ENCODE measurements around the gene CCDC157. TPM values are rescaled to one million over a fixed set of nuclear protein-coding genes. Genes with fewer than 3 reads are reported as not detected.

The CCDC157 gene
- total and polyA plus RNA-seq, 9 of the 15 experiments (the other 6 are each of a cell fraction or from before 2014, with no cell fraction given), result 0.04 to 1.3 (median 0.68) TPM

GRCh38 chr22:30312053-30312452, 44.8 kb upstream of the CCDC157 start (continued):
- no peak for TF ChIP-seq CHAMP1 (IDR thresholded peaks at IDR 0.05)
- TF ChIP-seq, protein P1, sequence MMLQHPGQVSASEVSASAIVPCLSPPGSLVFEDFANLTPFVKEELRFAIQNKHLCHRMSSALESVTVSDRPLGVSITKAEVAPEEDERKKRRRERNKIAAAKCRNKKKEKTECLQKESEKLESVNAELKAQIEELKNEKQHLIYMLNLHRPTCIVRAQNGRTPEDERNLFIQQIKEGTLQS (IDR thresholded peaks at IDR 0.05), result peak; percentile 35; the same call in 1 of the 2 replicates
- TF ChIP-seq, protein P1 (CRISPR knock-in tag; conservative IDR thresholded peaks at IDR 0.05), result no peak

DNA sequence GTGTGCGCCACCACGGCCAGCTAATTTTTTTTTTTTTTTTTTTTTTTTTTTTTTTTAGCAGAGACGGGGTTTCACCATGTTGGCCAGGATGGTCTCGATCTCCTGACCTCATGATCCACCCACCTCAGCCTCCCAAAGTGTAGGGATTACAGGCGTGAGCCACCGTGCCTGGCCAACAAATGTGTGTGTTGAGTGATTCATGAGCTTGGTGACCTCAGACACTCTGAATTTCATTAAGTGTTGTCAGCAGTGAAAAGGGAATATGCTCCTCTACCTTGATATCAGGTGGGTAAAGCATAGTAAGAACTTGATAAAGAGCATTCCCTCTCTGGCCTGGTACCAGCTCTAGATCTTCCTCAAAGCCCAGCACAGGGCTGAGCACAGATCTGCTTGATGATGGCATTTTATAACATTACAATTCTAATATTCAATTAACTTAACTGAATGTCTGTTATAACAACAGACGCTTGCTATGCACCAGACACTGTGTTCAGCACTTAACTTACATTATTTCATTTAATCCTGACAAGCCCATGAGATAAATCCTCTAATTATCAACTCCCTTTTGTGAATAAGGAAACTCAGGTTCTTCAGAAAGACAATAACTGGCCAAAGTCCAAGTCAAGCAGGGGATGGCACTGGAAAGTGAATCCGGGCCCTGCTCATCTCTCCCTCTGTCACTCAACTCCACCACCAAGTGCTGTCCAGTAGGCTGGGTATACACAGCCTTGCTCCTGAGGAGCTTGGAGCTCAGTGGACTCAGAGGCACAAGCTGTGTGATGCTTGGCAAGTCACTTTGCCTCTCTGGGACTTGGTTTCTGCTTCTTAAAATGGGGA, 43.1 kb upstream of the CCDC157 start:
- no TSS peak for BruUV-seq (replicated peaks)
- Histone ChIP-seq H3K4me2 (ENCODE audit: insufficient read depth, low read length) (no peak overlapping the region), H3K27ac (ENCODE audit: extremely low read depth, low read depth, low read length) (no peak overlapping the region), H2AFZ (ENCODE audit: low read depth, low read length) (no peak overlapping the region), H3K4me3 (no peak overlapping the region), H3K36me3 (ENCODE audit: control insufficient read depth, insufficient read depth, low read length) (no peaks in the 10 kb centered on the region), H3K9me1 (ENCODE audit: control insufficient read depth, insufficient read depth, low read length) (no peaks in the 10 kb centered on the region), H3K9ac (ENCODE audit: insufficient read depth in 1 of 2, low read depth in 2 of 2, low read length in 2 of 2) (no peak overlapping the region), H3K27me3 (ENCODE audit: control insufficient read depth in 2 of 2, insufficient read depth in 2 of 2, low read length in 2 of 2) (no peaks in the 10 kb centered on the region), H3K9me3 (replicated peaks; ENCODE audit: control insufficient read depth, insufficient read depth, low read depth, low read length) (no peaks in the 10 kb centered on the region), H3K4me1 (replicated peaks in 1 of 2; ENCODE audit: control insufficient read depth in 2 of 2, insufficient read depth in 2 of 2, low read length in 2 of 2) (peaks cover 10 to 29% of the 10 kb centered on the region in 2 experiments), H3K79me2 (ENCODE audit: control insufficient read depth, insufficient read depth, low read length) (no peaks in the 10 kb centered on the region; the same call in 2 of the 3 replicates), H4K20me1 (replicated peaks; ENCODE audit: control insufficient read depth, insufficient read depth, low read length) (peaks cover 4% of the 10 kb centered on the region; the same call in 1 of the 2 replicates)
- POLR2A ChIA-PET, result interaction anchor here (0.8 to 1.3 kb wide), 3 partner anchors 8 to 20 kb away, joined by 3 to 6 read pairs (median 3); partner anchors contain the start of gene TBC1D10A
- in situ Hi-C loops (cut with MboI) (no loop called here), intact Hi-C loops (cut with micrococcal nuclease) (no loop called here)
- ATAC-seq (no peak), DNase-seq (ENCODE audit: extremely low read depth in 1 of 4, low spot score in 3 of 4) (no peak), FAIRE-seq (no peak)
- 100% methylated on average over 1 of the region's 8 CpGs for WGBS (ENCODE audit: insufficient coverage, low coverage, missing lambda C conversion rate)
- CTCF ChIA-PET (ENCODE audit: low intra/inter-chr PET ratio), result no interaction called here
- TF ChIP-seq, protein P2, sequence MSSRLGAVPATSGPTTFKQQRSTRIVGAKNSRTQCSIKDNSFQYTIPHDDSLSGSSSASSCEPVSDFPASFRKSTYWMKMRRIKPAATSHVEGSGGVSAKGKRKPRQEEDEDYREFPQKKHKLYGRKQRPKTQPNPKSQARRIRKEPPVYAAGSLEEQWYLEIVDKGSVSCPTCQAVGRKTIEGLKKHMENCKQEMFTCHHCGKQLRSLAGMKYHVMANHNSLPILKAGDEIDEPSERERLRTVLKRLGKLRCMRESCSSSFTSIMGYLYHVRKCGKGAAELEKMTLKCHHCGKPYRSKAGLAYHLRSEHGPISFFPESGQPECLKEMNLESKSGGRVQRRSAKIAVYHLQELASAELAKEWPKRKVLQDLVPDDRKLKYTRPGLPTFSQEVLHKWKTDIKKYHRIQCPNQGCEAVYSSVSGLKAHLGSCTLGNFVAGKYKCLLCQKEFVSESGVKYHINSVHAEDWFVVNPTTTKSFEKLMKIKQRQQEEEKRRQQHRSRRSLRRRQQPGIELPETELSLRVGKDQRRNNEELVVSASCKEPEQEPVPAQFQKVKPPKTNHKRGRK (tag; IDR thresholded peaks at IDR 0.05), result no peak
- TF ChIP-seq JUND (IDR thresholded peaks at IDR 0.05; ENCODE audit: borderline replicate concordance, low read depth, low read length) (no peak), JUND (tag; IDR thresholded peaks at IDR 0.05; ENCODE audit: borderline replicate concordance, low read depth, low read length) (no peak), CEBPB (tag; IDR thresholded peaks at IDR 0.05) (no peak), IRF9 (tag; IDR thresholded peaks at IDR 0.05) (no peak), ZNF165 (CRISPR knock-in tag; IDR thresholded peaks at IDR 0.05; ENCODE audit: borderline replicate concordance) (no peak), E4F1 (CRISPR knock-in tag; IDR thresholded peaks at IDR 0.05; ENCODE audit: borderline replicate concordance) (no peak)
